A673 (cell line): Measurements from ENCODE around the gene ATAD5. TPM values are rescaled to one million over a fixed set of nuclear protein-coding genes. Genes with fewer than 3 reads are reported as not detected.
A peak's percentile ranks its signal among the peaks of the same experiment; 100 is the strongest.
"Not testable (repeated sequence)": the region's sequence is repeated elsewhere in the genome, so short reads cannot be mapped to it uniquely, and the experiment has no call there.

Source experiments
- BruUV-seq: library from RNA; stranded (reverse); fragments of 400-500 nt; replicated peaks from 2 replicates; lab custom pipeline; 2021; lab: Mats Ljungman, UMichigan
- CTCF ChIA-PET: fragments of 300-600 bp; sonication (Branson Sonifier 250); formaldehyde crosslinking; loops from one replicate; lab custom pipeline; 2022; ENCODE audit warnings: antibody characterized with exemption; lab: Charles Lee
- POLR2A ChIA-PET: fragments of 300-600 bp; sonication (Branson Sonifier 250); formaldehyde crosslinking; loops from one replicate; lab custom pipeline; 2022; ENCODE audit warnings: antibody characterized with exemption; ENCODE audit not compliant: low non-redundant PET; lab: Charles Lee
- DNase-seq: peaks from one replicate; pipeline ENCODE4 v3.0.0-alpha.2; 2015; ENCODE audit warnings: low spot score
- H3K27ac ChIP-seq: fragments of 200-600 bp; sonication (generic); 2 replicates; pipeline ENCODE4 v1.5.1; 2016; ENCODE audit warnings: mixed run types, low read depth, mild to moderate bottlenecking, mixed read lengths, antibody characterized with exemption, low read length; ENCODE audit not compliant: poor library complexity, severe bottlenecking
- H3K27me3 ChIP-seq: fragments of 200-600 bp; sonication (generic); replicated peaks from 2 replicates; pipeline ENCODE4 v1.6.1; 2017; ENCODE audit warnings: mixed run types, low read depth, mild to moderate bottlenecking, mixed read lengths, antibody characterized with exemption, low read length; ENCODE audit not compliant: insufficient read depth, poor library complexity
- H3K36me3 ChIP-seq: fragments of 200-600 bp; sonication (generic); 2 replicates; pipeline ENCODE4 v1.6.1; 2016; ENCODE audit warnings: mixed run types, mild to moderate bottlenecking, mixed read lengths, antibody characterized with exemption, low read length; ENCODE audit not compliant: insufficient read depth, poor library complexity, severe bottlenecking
- H3K4me1 ChIP-seq: fragments of 200-600 bp; sonication (generic); 2 replicates; pipeline ENCODE4 v1.6.1; 2017; ENCODE audit warnings: mixed run types, mild to moderate bottlenecking, mixed read lengths, antibody characterized with exemption, low read length; ENCODE audit not compliant: insufficient read depth, poor library complexity, severe bottlenecking
- H3K4me3 ChIP-seq: fragments of 200-600 bp; sonication (generic); 2 replicates; pipeline ENCODE4 v1.5.1; 2016; ENCODE audit warnings: low read depth, mixed run types, mild to moderate bottlenecking, mixed read lengths, low read length; ENCODE audit not compliant: poor library complexity, severe bottlenecking
- H3K9me3 ChIP-seq: fragments of 200-600 bp; sonication (generic); 2 replicates; pipeline ENCODE4 v1.6.1; 2016; ENCODE audit warnings: mixed run types, low read depth, mild to moderate bottlenecking, mixed read lengths, antibody characterized with exemption, low read length; ENCODE audit not compliant: poor library complexity, severe bottlenecking
- CTCF ChIP-seq: fragments of 300-800, 200-600 bp; sonication (generic); conservative IDR thresholded peaks from 2 replicates; pipeline ENCODE4 v1.5.1; 2017; ENCODE audit warnings: low read depth, mild to moderate bottlenecking, antibody characterized with exemption, low read length, moderate library complexity, mixed read lengths
- EZH2 ChIP-seq: fragments of 200-600 bp; sonication (generic); IDR thresholded peaks from 2 replicates; pipeline ENCODE4 v1.6.1; 2017; ENCODE audit warnings: borderline replicate concordance, low read depth, mild to moderate bottlenecking, mixed read lengths, antibody characterized with exemption, low read length; ENCODE audit not compliant: poor library complexity, severe bottlenecking
- intact Hi-C: fragments of 100-400 bp; cut with micrococcal nuclease; formaldehyde crosslinking; loops from one replicate; pipeline ENCODE4 v1.10.0; 2022; ENCODE audit not compliant: unreplicated experiment
- total RNA-seq: library from RNA; stranded (reverse); gene quantifications from 2 replicates; pipeline ENCODE4 v1.2.3, GENCODE V29; 2021

The ATAD5 gene
- total RNA-seq, 1 experiment from 2014 or later: 17.4 TPM

GRCh38 chr17:30906101-30906911, 74.5 kb downstream of the ATAD5 start, which contains the start of gene TEFM:
Gene TEFM (minus strand): TSS chr17:30906238. CDS start chr17:30906198, 40 bp downstream.
- POLR2A ChIA-PET: interaction anchor here (0.6 kb wide), 1 partner anchor 76 kb away, joined by 3 read pairs; no protein-coding TSS in a partner anchor
- intact Hi-C loops: no loop called here
- Histone ChIP-seq H3K27me3 (no peaks in the 10 kb centered on the region), H3K9me3 (no peaks in the 10 kb centered on the region), H3K36me3 (no peaks in the 10 kb centered on the region), H3K4me3 (peak within 1 kb of the TSS; percentile 82), H3K4me1 (no peaks in the 10 kb centered on the region), H3K27ac (peak within 1 kb of the TSS; percentile 84)
- CTCF ChIA-PET: interaction anchor here (0.5 kb wide), 1 partner anchor 1098 kb away, joined by 4 read pairs; no protein-coding TSS in a partner anchor
- TF ChIP-seq CTCF: no peak
- no peak for TF ChIP-seq EZH2
- DNase-seq: peak; percentile 88
- BruUV-seq: TSS peak; percentile 78

- no peaks in the 10 kb centered on the region for H3K27me3 ChIP-seq
- no peaks in the 10 kb centered on the region for H3K9me3 ChIP-seq
- no peaks in the 10 kb centered on the region for H3K4me1 ChIP-seq
- no peak overlapping the region for H3K27ac ChIP-seq
- POLR2A ChIA-PET: no interaction called here
- no peak for DNase-seq
- no TSS peak for BruUV-seq
- TF ChIP-seq EZH2 (no peak), CTCF (no peak)
- no peak overlapping the region for H3K4me3 ChIP-seq
- CTCF ChIA-PET: no interaction called here
- intact Hi-C loops: no loop called here
- H3K36me3 ChIP-seq: no peaks in the 10 kb centered on the region
These were observed 77.1 kb downstream of the ATAD5 start for GRCh38 chr17:30908717-30909420.

- intact Hi-C loops: not testable (repeated sequence)
These were observed 78.4 kb downstream of the ATAD5 start for GRCh38 chr17:30910151-30910550.

More at GRCh38 chr17:30910151-30910550, 78.4 kb downstream of the ATAD5 start:
- H3K4me3 ChIP-seq, H3K27ac ChIP-seq, BruUV-seq, DNase-seq, H3K4me1 ChIP-seq, H3K27me3 ChIP-seq, CTCF ChIA-PET, POLR2A ChIA-PET, H3K36me3 ChIP-seq, H3K9me3 ChIP-seq: not testable (repeated sequence)
